ENCODE measurements around the gene ANXA2.

DNA sequence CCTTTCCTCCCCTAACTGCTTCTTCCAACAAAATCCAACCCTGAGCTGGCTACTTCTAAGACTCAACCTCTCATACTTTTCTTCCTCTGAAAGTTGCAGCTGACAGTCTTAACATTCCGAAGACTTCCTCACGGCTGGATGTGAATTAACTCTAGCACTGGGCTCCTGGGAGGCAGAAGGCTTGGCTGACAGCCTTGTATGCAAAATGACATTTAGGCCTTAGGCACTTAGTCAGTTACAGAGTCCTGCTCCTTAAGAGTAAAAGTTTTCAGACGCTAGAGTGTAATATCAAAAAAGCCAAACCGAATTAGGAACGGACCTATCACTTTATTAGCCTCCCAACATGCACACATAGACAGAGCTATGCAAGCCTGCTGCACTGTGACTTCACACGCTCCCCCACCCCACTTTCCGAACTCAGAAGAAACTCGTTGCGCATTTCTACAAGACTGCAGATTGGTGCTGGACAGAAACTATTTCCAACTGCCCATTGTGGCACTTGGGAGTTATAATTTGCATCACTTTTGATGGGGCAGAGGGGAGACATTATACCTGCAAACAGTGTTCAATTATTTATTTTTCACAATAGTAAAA is 15.5 kb upstream of the ANXA2 start:
- TF ChIP-seq, protein P1, sequence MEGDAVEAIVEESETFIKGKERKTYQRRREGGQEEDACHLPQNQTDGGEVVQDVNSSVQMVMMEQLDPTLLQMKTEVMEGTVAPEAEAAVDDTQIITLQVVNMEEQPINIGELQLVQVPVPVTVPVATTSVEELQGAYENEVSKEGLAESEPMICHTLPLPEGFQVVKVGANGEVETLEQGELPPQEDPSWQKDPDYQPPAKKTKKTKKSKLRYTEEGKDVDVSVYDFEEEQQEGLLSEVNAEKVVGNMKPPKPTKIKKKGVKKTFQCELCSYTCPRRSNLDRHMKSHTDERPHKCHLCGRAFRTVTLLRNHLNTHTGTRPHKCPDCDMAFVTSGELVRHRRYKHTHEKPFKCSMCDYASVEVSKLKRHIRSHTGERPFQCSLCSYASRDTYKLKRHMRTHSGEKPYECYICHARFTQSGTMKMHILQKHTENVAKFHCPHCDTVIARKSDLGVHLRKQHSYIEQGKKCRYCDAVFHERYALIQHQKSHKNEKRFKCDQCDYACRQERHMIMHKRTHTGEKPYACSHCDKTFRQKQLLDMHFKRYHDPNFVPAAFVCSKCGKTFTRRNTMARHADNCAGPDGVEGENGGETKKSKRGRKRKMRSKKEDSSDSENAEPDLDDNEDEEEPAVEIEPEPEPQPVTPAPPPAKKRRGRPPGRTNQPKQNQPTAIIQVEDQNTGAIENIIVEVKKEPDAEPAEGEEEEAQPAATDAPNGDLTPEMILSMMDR (IDR thresholded peaks at IDR 0.05), result no peak
- TF ChIP-seq POLR2A (IDR thresholded peaks at IDR 0.05), result no peak
